Astrocyte (in vitro differentiated cells and primary cell): ENCODE results near the gene PTPRE. TPM values are rescaled to one million over a fixed set of nuclear protein-coding genes. Genes with fewer than 3 reads are reported as not detected.

Experiments
- DNase-seq: peaks from one replicate; pipeline ENCODE4 v3.0.0-alpha.2; 2010; ENCODE audit warnings: low read depth
- FAIRE-seq: peaks from 2 replicates; lab custom pipeline; 2011; peaks lifted over from hg19 to GRCh38; lab: Jason Lieb, UNC
- H2AFZ ChIP-seq: 2 replicates; pipeline ENCODE4 v1.6.0; 2012; ENCODE audit warnings: low read depth, low read length, inconsistent platforms
- H3K27ac ChIP-seq: 2 replicates; pipeline ENCODE4 v1.5.1; 2011; ENCODE audit warnings: low read depth, low read length, inconsistent platforms
- H3K27me3 ChIP-seq: 2 replicates; pipeline ENCODE4 v1.6.0; 2011; ENCODE audit warnings: low read length, inconsistent platforms; ENCODE audit not compliant: insufficient read depth
- H3K36me3 ChIP-seq: 2 replicates; pipeline ENCODE4 v1.5.1; 2011; ENCODE audit warnings: low read length, inconsistent platforms; ENCODE audit not compliant: insufficient read depth
- H3K4me1 ChIP-seq: 2 replicates; pipeline ENCODE4 v1.5.1; 2011; ENCODE audit warnings: low read length, inconsistent platforms; ENCODE audit not compliant: insufficient read depth
- H3K4me2 ChIP-seq: 2 replicates; pipeline ENCODE4 v1.6.0; 2012; ENCODE audit warnings: low read length, inconsistent platforms
- H3K4me3 ChIP-seq: 2 replicates; pipeline ENCODE4 v1.5.1; 2011; ENCODE audit warnings: low read depth, mild to moderate bottlenecking, low read length, inconsistent platforms; ENCODE audit not compliant: insufficient read depth
- H3K79me2 ChIP-seq: 2 replicates; pipeline ENCODE4 v1.6.0; 2012; ENCODE audit warnings: mild to moderate bottlenecking, low read length, inconsistent platforms; ENCODE audit not compliant: insufficient read depth
- H3K9ac ChIP-seq: 2 replicates; pipeline ENCODE4 v1.6.0; 2012; ENCODE audit warnings: mild to moderate bottlenecking, low read length, inconsistent platforms
- H3K9me3 ChIP-seq: 2 replicates; pipeline ENCODE4 v1.5.1; 2012; ENCODE audit warnings: low read depth, mild to moderate bottlenecking, low read length, inconsistent platforms; ENCODE audit not compliant: insufficient read depth
- H4K20me1 ChIP-seq: 2 replicates; pipeline ENCODE4 v1.6.0; 2012; ENCODE audit warnings: low read length, inconsistent platforms; ENCODE audit not compliant: insufficient read depth
- H3K27ac Mint-ChIP-seq: one replicate; pipeline ENCODE4 v1.8.0; 2021; ENCODE audit warnings: mild to moderate bottlenecking, mixed read lengths; ENCODE audit not compliant: unreplicated experiment
- H3K27me3 Mint-ChIP-seq: one replicate; pipeline ENCODE4 v1.8.0; 2021; ENCODE audit warnings: low read depth, mixed read lengths; ENCODE audit not compliant: unreplicated experiment
- H3K36me3 Mint-ChIP-seq: one replicate; pipeline ENCODE4 v1.8.0; 2021; ENCODE audit warnings: low read depth, mixed read lengths; ENCODE audit not compliant: unreplicated experiment
- H3K4me1 Mint-ChIP-seq: one replicate; pipeline ENCODE4 v1.8.0; 2021; ENCODE audit warnings: low read depth, mixed read lengths; ENCODE audit not compliant: unreplicated experiment
- H3K4me3 Mint-ChIP-seq: one replicate; pipeline ENCODE4 v1.8.0; 2021; ENCODE audit warnings: mild to moderate bottlenecking, moderate library complexity, mixed read lengths; ENCODE audit not compliant: unreplicated experiment
- H3K9me3 Mint-ChIP-seq: one replicate; pipeline ENCODE4 v1.8.0; 2021; ENCODE audit warnings: mild to moderate bottlenecking, mixed read lengths; ENCODE audit not compliant: unreplicated experiment
- CTCF ChIP-seq: IDR thresholded peaks from 2 replicates; pipeline ENCODE4 v1.5.1; 2011; ENCODE audit warnings: low read depth, mild to moderate bottlenecking, inconsistent platforms, low read length, moderate library complexity; ENCODE audit not compliant: insufficient read depth
- EZH2 ChIP-seq: IDR thresholded peaks from 2 replicates; pipeline ENCODE4 v1.6.1; 2012; ENCODE audit warnings: mild to moderate bottlenecking, low read length, inconsistent platforms; ENCODE audit not compliant: insufficient read depth
- total RNA-seq: library from RNA; stranded (reverse); gene quantifications from 2 replicates; pipeline ENCODE4 v1.2.1, GENCODE V29; 2021

Gene PTPRE
- total RNA-seq, 1 donor from 2014 or later = 14.1 TPM

GRCh38 chr10:128011059-128011979 lies 104.4 kb downstream of the PTPRE start:
- Histone ChIP-seq H3K79me2 (no peaks in the 10 kb centered on the region), H3K9me3 (no peaks in the 10 kb centered on the region), H3K4me3 (no peak overlapping the region), H4K20me1 (peaks cover 8% of the 10 kb centered on the region), H3K27ac (no peak overlapping the region), H3K4me2 (peak overlapping the region; percentile 65), H3K9ac (no peak overlapping the region), H3K36me3 (no peaks in the 10 kb centered on the region), H3K27me3 (no peaks in the 10 kb centered on the region), H2AFZ (no peak overlapping the region), H3K4me1 (peaks cover 13% of the 10 kb centered on the region)
- no peak overlapping the region for H3K4me3 Mint-ChIP-seq
- H3K4me1 Mint-ChIP-seq = peaks cover 18% of the 10 kb centered on the region
- H3K9me3 Mint-ChIP-seq = no peaks in the 10 kb centered on the region
- TF ChIP-seq EZH2 (no peak), CTCF (peak; percentile 95)
- peak overlapping the region; percentile 23 for H3K27ac Mint-ChIP-seq
- DNase-seq (no peak), FAIRE-seq (no peak)
- no peaks in the 10 kb centered on the region for H3K27me3 Mint-ChIP-seq
- H3K36me3 Mint-ChIP-seq = no peaks in the 10 kb centered on the region

GRCh38 chr10:128013626-128014025 lies 106.7 kb downstream of the PTPRE start:
- H3K4me3 Mint-ChIP-seq = no peak overlapping the region
- Histone ChIP-seq H3K9me3 (no peaks in the 10 kb centered on the region), H3K4me3 (no peak overlapping the region), H2AFZ (no peak overlapping the region), H3K4me1 (peaks cover 13% of the 10 kb centered on the region), H3K36me3 (no peaks in the 10 kb centered on the region), H3K9ac (no peak overlapping the region), H4K20me1 (peaks cover 8% of the 10 kb centered on the region), H3K27me3 (no peaks in the 10 kb centered on the region), H3K27ac (no peak overlapping the region), H3K79me2 (no peaks in the 10 kb centered on the region), H3K4me2 (no peak overlapping the region)
- H3K27ac Mint-ChIP-seq = no peak overlapping the region
- FAIRE-seq = no peak
- TF ChIP-seq CTCF (no peak), EZH2 (no peak)
- H3K27me3 Mint-ChIP-seq = peaks cover 4% of the 10 kb centered on the region
- DNase-seq = no peak
- no peaks in the 10 kb centered on the region for H3K9me3 Mint-ChIP-seq
- no peaks in the 10 kb centered on the region for H3K36me3 Mint-ChIP-seq
- peaks cover 18% of the 10 kb centered on the region for H3K4me1 Mint-ChIP-seq

GRCh38 chr10:128014236-128014635 lies 107.3 kb downstream of the PTPRE start:
- peaks cover 13% of the 10 kb centered on the region for H3K4me1 ChIP-seq
- no peak overlapping the region for H3K9ac ChIP-seq
- no peak for TF ChIP-seq EZH2
- no peak for TF ChIP-seq CTCF
- H3K4me3 ChIP-seq = no peak overlapping the region
- H4K20me1 ChIP-seq = peaks cover 8% of the 10 kb centered on the region
- no peaks in the 10 kb centered on the region for H3K27me3 ChIP-seq
- H3K4me2 ChIP-seq = no peak overlapping the region
- Mint-ChIP-seq H3K27me3 (peaks cover 4% of the 10 kb centered on the region), H3K27ac (no peak overlapping the region), H3K4me1 (peaks cover 16% of the 10 kb centered on the region), H3K4me3 (no peak overlapping the region), H3K36me3 (no peaks in the 10 kb centered on the region), H3K9me3 (no peaks in the 10 kb centered on the region)
- H3K27ac ChIP-seq = no peak overlapping the region
- no peak for DNase-seq
- no peaks in the 10 kb centered on the region for H3K9me3 ChIP-seq
- no peak for FAIRE-seq
- H2AFZ ChIP-seq = no peak overlapping the region
- H3K36me3 ChIP-seq = no peaks in the 10 kb centered on the region
- H3K79me2 ChIP-seq = no peaks in the 10 kb centered on the region
